Stimulated activated CD4-positive, alpha-beta T cell treated with anti-CD3 and anti-CD28 coated beads, Interleukin-1b, Interleukin-23, amount 100 ng/mL, for 48 hours (primary cell): ENCODE data around the gene ALDH3A2.
"Not testable (repeated sequence)": the region's sequence is repeated elsewhere in the genome, so short reads cannot be mapped to it uniquely, and the experiment has no call there.

Experiments
- DNase-seq: peaks from one replicate; pipeline ENCODE4 v3.0.0-alpha.2; 2020

The ALDH3A2 gene

GRCh38 chr17:19683117-19683516 lies 34.6 kb downstream of the ALDH3A2 start:
- no peak for DNase-seq

DNA sequence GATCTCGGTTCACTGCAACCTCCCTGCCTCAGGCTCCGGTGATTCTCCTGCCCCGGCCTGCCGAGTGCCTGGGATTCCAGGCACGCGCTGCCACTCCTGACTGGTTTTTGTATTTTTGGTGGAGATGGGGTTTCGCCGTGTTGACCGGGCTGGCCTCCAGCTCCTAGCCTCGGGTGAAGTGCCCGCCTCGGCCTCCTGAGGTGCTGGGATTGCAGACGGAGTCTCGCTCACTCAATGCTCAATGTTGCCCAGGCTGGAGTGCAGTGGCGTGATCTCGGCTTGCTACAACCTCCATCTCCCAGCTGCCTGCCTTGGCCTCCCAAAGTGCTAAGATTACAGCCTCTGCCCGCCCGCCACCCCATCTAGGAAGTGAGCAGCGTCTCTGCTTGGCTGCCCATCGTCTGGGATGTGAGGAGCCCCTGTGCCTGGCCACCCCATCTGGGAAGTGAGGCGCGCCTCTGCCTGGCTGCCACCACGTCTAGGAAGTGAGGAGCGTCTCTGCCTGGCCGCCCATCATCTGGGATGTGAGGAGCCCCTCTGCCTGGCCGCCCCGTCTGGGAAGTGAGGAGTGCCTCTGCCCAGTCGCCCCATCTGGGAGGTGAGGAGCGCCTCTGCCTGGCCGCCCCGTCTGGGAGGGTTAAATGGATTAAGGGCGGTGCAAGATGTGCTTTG lies 36.5 kb downstream of the ALDH3A2 start:
- not testable (repeated sequence) for DNase-seq

GRCh38 chr17:19686400-19687090 lies 38.0 kb downstream of the ALDH3A2 start:
- no peak for DNase-seq

- no peak for DNase-seq
Observed at GRCh38 chr17:19702217-19702641, 53.7 kb downstream of the ALDH3A2 start.

DNA sequence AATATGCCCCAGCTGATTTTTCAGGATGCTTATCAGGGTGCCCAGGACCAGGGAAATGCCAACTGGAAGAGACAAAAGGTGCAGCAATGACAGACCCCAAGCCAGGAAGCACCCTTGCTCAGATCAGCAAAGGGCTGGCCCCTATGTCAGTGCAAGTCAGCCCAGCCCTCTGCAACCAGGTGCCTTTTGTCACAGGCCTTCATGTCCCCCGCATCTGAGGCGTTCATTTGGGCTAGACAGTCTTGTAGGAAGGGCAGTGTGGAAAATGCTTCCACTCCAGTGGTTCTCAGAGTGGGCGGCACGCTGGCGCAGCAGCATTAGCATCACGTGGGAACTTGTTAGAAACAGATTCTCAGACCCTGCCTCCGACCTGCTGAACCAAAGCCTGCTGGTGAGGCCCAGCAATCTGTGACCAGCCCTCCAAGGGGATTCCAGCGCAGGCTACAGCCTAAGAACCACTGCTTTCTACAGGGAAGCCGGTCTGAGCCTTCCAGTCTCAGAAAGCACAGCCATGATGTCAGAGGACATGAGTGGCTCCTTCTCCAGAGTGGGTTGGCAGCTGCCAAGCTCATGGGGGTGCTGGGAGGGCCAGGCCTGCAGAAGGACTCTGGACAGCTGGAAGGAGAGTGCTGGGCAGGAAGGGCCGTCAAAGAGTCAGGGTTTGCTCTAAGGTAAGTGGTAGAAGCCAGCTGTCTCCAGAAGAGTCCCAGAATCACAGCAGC lies 54.7 kb downstream of the ALDH3A2 start:
- no peak for DNase-seq

GRCh38 chr17:19703828-19704613 lies 55.5 kb downstream of the ALDH3A2 start:
- no peak for DNase-seq

GRCh38 chr17:19705201-19705600 lies 56.6 kb downstream of the ALDH3A2 start:
- no peak for DNase-seq

DNA sequence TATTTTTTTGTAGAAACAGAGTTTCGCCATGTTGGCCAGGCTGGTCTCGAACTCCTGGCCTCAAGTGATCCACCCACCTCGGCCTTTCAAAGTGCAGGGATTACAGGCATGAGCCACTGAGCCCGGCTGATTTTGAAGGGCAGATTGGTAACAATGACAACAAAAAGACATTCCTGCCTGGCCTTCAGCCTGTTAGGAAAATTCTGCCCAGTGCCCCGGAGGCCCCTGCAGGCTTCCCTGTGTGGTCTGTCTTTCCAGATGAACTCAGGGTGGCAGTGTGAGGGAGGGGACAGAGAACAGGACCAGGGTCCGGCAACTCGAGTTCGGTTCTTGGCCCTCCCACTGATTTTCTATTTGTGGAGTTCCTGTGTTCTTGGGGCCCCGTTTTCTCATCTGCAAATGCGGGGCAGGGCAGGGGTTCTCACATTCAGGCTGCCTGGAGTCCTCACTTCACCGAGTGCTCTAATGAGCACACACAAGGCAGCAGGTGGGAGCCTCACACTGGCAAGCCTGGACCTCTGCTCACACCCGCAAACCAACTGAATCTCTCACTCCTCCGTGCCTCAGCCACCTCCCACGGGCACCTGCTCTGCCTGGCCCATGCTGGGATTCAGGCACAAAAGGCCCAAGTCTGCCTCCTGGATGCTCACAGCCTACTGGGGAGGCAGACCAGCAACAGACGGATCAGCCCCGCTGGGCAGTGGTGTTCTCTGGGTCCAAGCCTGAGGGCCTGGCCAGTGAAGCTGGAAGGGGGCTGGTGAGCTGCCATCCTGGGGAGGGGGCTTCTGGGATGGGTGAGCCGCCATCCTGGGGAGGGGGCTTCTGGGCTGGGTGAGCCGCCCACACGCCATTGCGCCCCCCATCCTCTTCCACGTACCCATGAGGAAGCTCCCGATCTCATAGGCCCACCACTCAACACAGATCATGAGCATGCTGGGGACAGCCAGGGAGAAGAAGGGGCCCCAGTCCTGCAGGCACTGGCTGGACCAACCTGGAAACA lies 57.5 kb downstream of the ALDH3A2 start:
- DNase-seq, result no peak

GRCh38 chr17:19706791-19707727 lies 58.5 kb downstream of the ALDH3A2 start:
- DNase-seq, result no peak

GRCh38 chr17:19707728-19708221 lies 59.2 kb downstream of the ALDH3A2 start:
- DNase-seq, result no peak

DNA sequence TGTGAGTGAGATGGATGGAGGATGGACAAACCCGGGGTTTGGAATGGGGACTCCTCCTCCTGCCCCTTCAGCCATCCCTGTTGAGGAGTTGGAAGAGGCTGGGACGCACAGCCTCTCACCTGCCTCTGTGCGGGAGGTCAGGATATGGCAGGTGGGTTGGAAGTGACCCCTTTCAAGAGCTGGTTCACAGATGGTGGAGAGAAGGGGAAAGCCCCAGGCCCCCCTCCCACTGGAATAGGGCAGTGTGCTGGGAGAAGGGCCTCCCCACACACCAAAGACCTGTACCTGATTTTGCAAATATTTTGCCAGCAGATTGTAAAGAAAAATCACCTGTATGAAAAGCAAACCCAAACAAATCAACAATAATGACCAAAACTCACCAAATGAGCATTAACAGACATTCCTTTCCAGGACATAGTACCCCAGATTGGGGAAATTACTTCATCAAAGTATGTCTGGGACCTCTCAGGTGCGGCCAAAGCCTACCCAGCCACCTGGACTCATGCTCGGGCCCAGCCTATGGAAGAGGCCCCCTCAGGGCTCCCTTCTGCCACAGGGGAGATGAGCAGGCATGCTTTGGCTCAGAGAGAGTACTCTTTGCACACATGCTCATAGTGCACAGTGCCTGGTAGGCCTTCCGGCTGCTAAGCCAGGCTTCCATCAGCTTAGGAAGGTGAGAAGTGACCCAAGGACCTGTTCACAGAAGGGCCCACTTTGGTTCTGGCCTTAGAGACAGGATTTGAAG lies 60.1 kb downstream of the ALDH3A2 start:
- no peak for DNase-seq

DNA sequence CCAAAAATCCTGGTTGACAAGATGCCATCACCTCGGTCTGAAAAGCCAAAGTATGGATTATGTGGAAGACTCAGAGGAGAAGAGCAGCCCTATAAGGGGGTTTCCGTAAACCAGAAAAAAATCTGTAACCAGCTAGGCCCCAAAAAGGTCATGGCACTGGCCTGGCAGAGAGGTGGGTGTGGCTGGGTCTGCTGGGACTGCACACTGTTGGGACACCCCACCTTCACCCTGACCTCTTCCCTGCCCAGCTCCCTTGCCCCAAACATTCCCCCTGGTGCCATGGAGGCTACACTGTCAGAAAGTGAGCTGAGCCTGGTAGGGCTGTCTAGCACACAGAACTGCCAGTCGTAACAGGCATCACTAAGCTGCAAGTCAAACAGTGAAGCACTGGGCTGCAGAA lies 61.3 kb downstream of the ALDH3A2 start:
- DNase-seq, result no peak

DNA sequence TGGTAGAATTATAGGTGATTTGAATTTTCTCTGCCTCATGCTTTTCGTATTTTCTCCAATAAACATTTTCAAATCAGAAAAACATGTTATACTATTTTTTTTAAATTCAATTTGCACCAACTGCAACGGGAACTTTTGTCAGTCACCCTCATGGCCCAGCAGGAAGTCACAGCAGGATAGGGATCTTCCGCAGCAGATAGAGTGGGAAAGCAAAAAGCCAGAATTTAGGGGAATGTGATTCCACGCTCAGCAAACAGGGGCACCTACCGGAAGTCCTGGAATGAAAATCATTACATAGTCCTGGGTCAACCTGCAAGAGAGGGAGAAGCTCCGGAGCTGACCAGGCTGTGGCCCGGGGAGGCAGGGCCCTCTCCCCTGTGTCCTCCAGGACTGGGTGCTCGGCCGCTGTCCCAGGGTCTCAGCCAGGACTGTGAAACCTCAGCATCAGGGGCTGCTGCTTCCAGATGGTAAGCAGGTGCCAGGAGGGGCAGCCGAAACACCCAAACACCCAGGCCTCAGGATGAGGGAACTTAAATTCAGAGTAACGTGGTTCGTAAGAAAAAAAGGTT lies 64.0 kb downstream of the ALDH3A2 start:
- DNase-seq, result no peak

DNA sequence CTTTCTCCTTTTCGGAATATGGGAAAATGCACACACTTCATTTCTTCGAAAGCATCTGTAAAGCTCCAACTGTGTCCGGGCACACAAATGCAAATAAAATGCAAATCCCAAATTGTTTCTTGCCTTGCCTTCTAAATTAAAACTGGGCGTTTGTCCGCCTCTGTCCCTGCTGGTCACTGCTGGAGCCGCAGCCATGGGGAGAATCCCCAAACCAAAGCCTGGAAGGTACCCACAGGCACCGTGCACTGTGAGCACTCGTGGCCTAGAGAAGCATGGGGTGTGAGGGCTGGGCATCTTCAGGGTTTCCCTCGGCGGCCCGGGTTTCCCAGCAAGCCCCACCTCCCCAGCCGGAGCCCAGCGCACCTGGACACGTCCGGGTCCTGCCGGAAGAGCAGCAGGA lies 64.9 kb downstream of the ALDH3A2 start:
- DNase-seq, result no peak

- no peak for DNase-seq
Observed at GRCh38 chr17:19713901-19714361, 65.4 kb downstream of the ALDH3A2 start.

DNA sequence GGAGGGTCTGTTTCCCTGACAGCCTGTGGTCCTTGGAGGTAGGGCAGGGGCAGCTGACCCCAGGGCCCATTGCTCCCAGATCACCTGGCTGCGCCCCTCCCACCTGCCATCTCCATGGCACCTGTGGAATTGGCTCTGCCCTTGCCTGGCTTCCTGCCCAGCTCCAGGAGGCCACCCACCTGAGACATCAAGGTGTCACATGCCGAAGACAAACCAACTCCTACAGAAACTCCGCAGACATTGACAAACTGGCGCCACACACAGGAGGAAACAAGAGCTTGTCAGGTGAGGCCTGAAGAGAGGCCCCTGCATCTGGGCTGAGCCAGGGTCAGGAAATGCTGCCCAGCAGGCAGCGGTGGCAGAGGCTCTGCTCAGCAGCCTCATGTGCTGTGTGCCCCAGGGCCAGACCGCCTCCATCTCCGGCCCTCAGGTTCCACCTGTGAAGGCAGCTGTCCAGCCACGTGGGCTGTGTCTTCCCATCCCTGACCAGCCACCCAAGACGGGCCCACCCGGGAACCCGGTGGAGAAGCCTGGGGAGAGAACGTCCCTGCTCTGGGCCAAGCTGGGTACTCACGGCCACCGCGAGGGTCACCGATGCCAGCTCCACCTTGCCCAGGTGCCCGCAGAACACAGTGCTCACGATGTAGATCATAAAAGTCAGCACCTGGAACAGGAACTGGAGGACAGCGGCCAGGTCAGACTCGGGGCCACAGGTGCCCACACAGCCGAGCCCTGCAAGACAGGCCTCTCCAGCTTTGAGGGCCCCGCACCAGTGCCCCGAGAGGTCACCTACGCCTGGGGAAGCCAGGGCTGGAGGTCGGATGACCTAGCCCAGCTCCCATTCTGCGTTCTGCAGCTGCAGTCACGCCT lies 66.2 kb downstream of the ALDH3A2 start:
- no peak for DNase-seq

GRCh38 chr17:19716108-19717030 lies 67.8 kb downstream of the ALDH3A2 start, which contains the start of gene SLC47A2:
Gene SLC47A2 (minus strand): TSS chr17:19716584. CDS start chr17:19716555, 29 bp downstream.
- DNase-seq, result no peak
